WTC11 (cell line): Measurements from ENCODE around the gene KRTAP4-6. TPM values are rescaled to one million over a fixed set of nuclear protein-coding genes. Genes with fewer than 3 reads are reported as not detected.
"Not testable (repeated sequence)": the region's sequence is repeated elsewhere in the genome, so short reads cannot be mapped to it uniquely, and the experiment has no call there.

Experiments
- ATAC-seq: fragments of 200-7000 bp; cut with Tn5 transposase; 2 replicates; pipeline ENCODE4 v1.10.0; 2021; ENCODE audit warnings: mild to moderate bottlenecking, moderate library complexity
- CTCF ChIA-PET: fragments of 300-600 bp; sonication (Branson Sonifier 250); formaldehyde crosslinking; loops from one replicate; lab custom pipeline; 2021; ENCODE audit warnings: antibody characterized with exemption; lab: Charles Lee
- POLR2A ChIA-PET: fragments of 350-600 bp; sonication (Branson Sonifier 250); formaldehyde crosslinking; loops from one replicate; lab custom pipeline; 2021; ENCODE audit warnings: antibody characterized with exemption; lab: Charles Lee
- DNase-seq: peaks from one replicate; pipeline ENCODE4 v3.0.0; 2021; ENCODE audit warnings: low spot score
- H3K27ac Mint-ChIP-seq: 2 replicates; pipeline ENCODE4 v1.8.0; 2021; ENCODE audit warnings: mixed read lengths
- H3K27me3 Mint-ChIP-seq: 2 replicates; pipeline ENCODE4 v1.8.0; 2021; ENCODE audit warnings: low read depth, mild to moderate bottlenecking, moderate library complexity, mixed read lengths
- H3K36me3 Mint-ChIP-seq: 2 replicates; pipeline ENCODE4 v1.8.0; 2021; ENCODE audit warnings: mixed read lengths
- H3K4me1 Mint-ChIP-seq: 2 replicates; pipeline ENCODE4 v1.8.0; 2022; ENCODE audit warnings: mixed read lengths
- H3K4me3 Mint-ChIP-seq: 2 replicates; pipeline ENCODE4 v1.8.0; 2021; ENCODE audit warnings: mild to moderate bottlenecking, moderate library complexity, mixed read lengths
- H3K9me3 Mint-ChIP-seq: 2 replicates; pipeline ENCODE4 v1.8.0; 2021; ENCODE audit warnings: mixed read lengths
- AR ChIP-seq: fragments of 250-450 bp; sonication (Bioruptor Pico); IDR thresholded peaks from 2 replicates; pipeline ENCODE4 v1.9.0; 2021; ENCODE audit warnings: mild to moderate bottlenecking
- CTCF ChIP-seq: fragments of 200-600 bp; IDR thresholded peaks from 2 replicates; pipeline ENCODE4 v1.8.0; 2022; ENCODE audit warnings: antibody characterized with exemption
- MLX ChIP-seq: sonication (generic); formaldehyde crosslinking; IDR thresholded peaks from 2 replicates; pipeline ENCODE4 v1.8.1; 2023; ENCODE audit warnings: mild to moderate bottlenecking, missing genetic modification reagents, moderate library complexity
- NFATC4 ChIP-seq: fragments of 250-450 bp; sonication (Bioruptor Pico); IDR thresholded peaks from 2 replicates; pipeline ENCODE4 v1.9.0; 2021; ENCODE audit warnings: mild to moderate bottlenecking
- NFE2L1 ChIP-seq: sonication (generic); formaldehyde crosslinking; IDR thresholded peaks from 2 replicates; pipeline ENCODE4 v1.8.1; 2023; ENCODE audit warnings: missing genetic modification reagents
- NR2C2 ChIP-seq: sonication (generic); formaldehyde crosslinking; IDR thresholded peaks from 2 replicates; pipeline ENCODE4 v1.8.0; 2022; ENCODE audit warnings: mild to moderate bottlenecking, missing genetic modification reagents
- OVOL2 ChIP-seq: fragments of 250-450 bp; sonication (Bioruptor Pico); IDR thresholded peaks from 2 replicates; pipeline ENCODE4 v1.9.0; 2021; ENCODE audit warnings: mild to moderate bottlenecking, borderline replicate concordance
- SMAD4 ChIP-seq: sonication (generic); formaldehyde crosslinking; IDR thresholded peaks from 2 replicates; pipeline ENCODE4 v1.8.0; 2022; ENCODE audit warnings: mild to moderate bottlenecking, missing genetic modification reagents
- TEAD1 ChIP-seq: sonication (generic); formaldehyde crosslinking; IDR thresholded peaks from 2 replicates; pipeline ENCODE4 v1.8.0; 2022; ENCODE audit warnings: mild to moderate bottlenecking, missing genetic modification reagents
- ZNF138 ChIP-seq: sonication (generic); formaldehyde crosslinking; conservative IDR thresholded peaks from 2 replicates; pipeline ENCODE4 v1.8.1; 2022; ENCODE audit warnings: mild to moderate bottlenecking, moderate library complexity, missing genetic modification reagents
- ZNF219 ChIP-seq: sonication (generic); formaldehyde crosslinking; IDR thresholded peaks from 2 replicates; pipeline ENCODE4 v1.8.0; 2023; ENCODE audit warnings: missing genetic modification reagents, mild to moderate bottlenecking, borderline replicate concordance
- ZNF232 ChIP-seq: sonication (generic); formaldehyde crosslinking; IDR thresholded peaks from 2 replicates; pipeline ENCODE4 v1.8.0; 2022; ENCODE audit warnings: mild to moderate bottlenecking, missing genetic modification reagents
- ZNF396 ChIP-seq: fragments of 250-450 bp; sonication (Bioruptor Pico); IDR thresholded peaks from 2 replicates; pipeline ENCODE4 v1.8.0; 2021; ENCODE audit warnings: mild to moderate bottlenecking, moderate library complexity, borderline replicate concordance
- ZNF423 ChIP-seq: fragments of 250-450 bp; sonication (Bioruptor Pico); IDR thresholded peaks from 2 replicates; pipeline ENCODE4 v2.1.2; 2022; ENCODE audit warnings: mild to moderate bottlenecking, moderate library complexity
- total RNA-seq: library from RNA; stranded (reverse); gene quantifications from 3 replicates; pipeline ENCODE4 v1.2.3, GENCODE V29; 2021
- TF ChIP-seq, protein P1 (sequence below): sonication (generic); formaldehyde crosslinking; IDR thresholded peaks from 2 replicates; pipeline ENCODE4 v1.8.1; 2023; ENCODE audit warnings: mild to moderate bottlenecking, missing genetic modification reagents, moderate library complexity

Gene KRTAP4-6
- total RNA-seq, 1 experiment from 2014 or later, result not detected

DNA sequence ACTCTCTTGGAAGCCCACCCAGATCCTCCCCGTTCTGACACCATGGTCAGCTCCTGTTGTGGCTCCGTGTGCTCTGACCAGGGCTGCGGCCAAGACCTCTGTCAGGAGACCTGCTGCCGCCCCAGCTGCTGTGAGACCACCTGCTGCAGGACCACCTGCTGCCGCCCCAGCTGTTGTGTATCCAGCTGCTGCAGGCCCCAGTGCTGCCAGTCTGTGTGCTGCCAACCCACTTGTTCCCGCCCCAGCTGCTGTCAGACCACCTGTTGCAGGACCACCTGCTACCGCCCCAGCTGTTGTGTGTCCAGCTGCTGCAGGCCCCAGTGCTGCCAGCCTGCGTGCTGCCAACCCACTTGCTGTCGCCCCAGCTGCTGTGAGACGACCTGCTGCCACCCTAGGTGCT, 35.0 kb downstream of the KRTAP4-6 start, which contains the start of gene KRTAP4-9:
KRTAP4-9 (plus strand) TSS at position 43 of the 400 bp plus-strand sequence; CDS start at position 43, 0 bp downstream.
- peak within 1 kb of the TSS; percentile 55; the same call in 1 of the 2 replicates for H3K27ac Mint-ChIP-seq
- H3K9me3 Mint-ChIP-seq, result peaks cover 19% of the 10 kb centered on the region
- peak; percentile 7; the same call in 1 of the 2 replicates for TF ChIP-seq ZNF423 (CRISPR knock-in tag)
- TF ChIP-seq, all 79 proteins: peak for 1; not testable (repeated sequence) for 78
- CTCF ChIA-PET, H3K4me3 Mint-ChIP-seq, ATAC-seq, DNase-seq, H3K27me3 Mint-ChIP-seq, POLR2A ChIA-PET: not testable (repeated sequence)
- H3K36me3 Mint-ChIP-seq, result peaks cover 19% of the 10 kb centered on the region
- peaks cover 57% of the 10 kb centered on the region for H3K4me1 Mint-ChIP-seq

- ATAC-seq, CTCF ChIA-PET, POLR2A ChIA-PET, H3K4me3 Mint-ChIP-seq, DNase-seq, H3K27ac Mint-ChIP-seq, H3K27me3 Mint-ChIP-seq: not testable (repeated sequence)
- peaks cover 11% of the 10 kb centered on the region for H3K36me3 Mint-ChIP-seq
- H3K9me3 Mint-ChIP-seq, result peaks cover 14% of the 10 kb centered on the region
- H3K4me1 Mint-ChIP-seq, result peaks cover 64% of the 10 kb centered on the region
These were observed 35.8 kb downstream of the KRTAP4-6 start for GRCh38 chr17:41104386-41105038.

DNA sequence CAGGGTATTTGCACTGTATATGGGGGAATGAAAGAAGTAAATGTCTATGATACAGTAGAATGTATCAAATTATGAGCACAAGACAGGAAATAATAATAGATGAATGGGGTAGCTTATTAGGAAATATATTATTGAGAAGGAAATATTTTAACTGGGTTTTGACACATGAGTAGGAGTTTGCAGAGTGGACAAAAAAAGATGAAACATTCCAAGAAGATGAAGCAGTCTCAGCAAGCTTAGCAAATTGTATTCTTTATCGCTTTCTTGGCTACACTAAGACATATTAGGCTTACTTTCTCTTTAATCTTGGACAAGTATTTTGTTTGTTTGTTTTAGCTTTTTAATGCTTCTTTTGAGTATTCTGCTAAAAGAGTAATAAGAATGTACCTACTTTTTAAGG, 36.4 kb downstream of the KRTAP4-6 start:
- peaks cover 10% of the 10 kb centered on the region for H3K9me3 Mint-ChIP-seq
- no peak overlapping the region for H3K27ac Mint-ChIP-seq
- no peaks in the 10 kb centered on the region for H3K27me3 Mint-ChIP-seq
- ATAC-seq, result no peak
- ChIA-PET POLR2A (no interaction called here), CTCF (no interaction called here)
- H3K36me3 Mint-ChIP-seq, result peaks cover 6% of the 10 kb centered on the region
- TF ChIP-seq ZNF219 (no peak), ZNF138 (CRISPR knock-in tag) (no peak), OVOL2 (CRISPR knock-in tag) (no peak), NR2C2 (CRISPR knock-in tag) (no peak), ZNF396 (CRISPR knock-in tag) (no peak), NFATC4 (CRISPR knock-in tag) (no peak), ZNF232 (CRISPR knock-in tag) (no peak), TEAD1 (CRISPR knock-in tag) (no peak), NFE2L1 (CRISPR knock-in tag) (no peak), AR (CRISPR knock-in tag) (no peak), CTCF (no peak), SMAD4 (no peak), MLX (CRISPR knock-in tag) (no peak)
- TF ChIP-seq, protein P1, sequence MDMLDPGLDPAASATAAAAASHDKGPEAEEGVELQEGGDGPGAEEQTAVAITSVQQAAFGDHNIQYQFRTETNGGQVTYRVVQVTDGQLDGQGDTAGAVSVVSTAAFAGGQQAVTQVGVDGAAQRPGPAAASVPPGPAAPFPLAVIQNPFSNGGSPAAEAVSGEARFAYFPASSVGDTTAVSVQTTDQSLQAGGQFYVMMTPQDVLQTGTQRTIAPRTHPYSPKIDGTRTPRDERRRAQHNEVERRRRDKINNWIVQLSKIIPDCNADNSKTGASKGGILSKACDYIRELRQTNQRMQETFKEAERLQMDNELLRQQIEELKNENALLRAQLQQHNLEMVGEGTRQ (CRISPR knock-in tag), result no peak
- H3K4me3 Mint-ChIP-seq, result no peak overlapping the region
- DNase-seq, result no peak
- peaks cover 62% of the 10 kb centered on the region for H3K4me1 Mint-ChIP-seq
